ENCODE results near the gene DND1. TPM values are rescaled to one million over a fixed set of nuclear protein-coding genes. Genes with fewer than 3 reads are reported as not detected.
"Not testable (repeated sequence)": the region's sequence is repeated elsewhere in the genome, so short reads cannot be mapped to it uniquely, and the experiment has no call there.

DND1 gene
- polyA plus RNA-seq, 1 donor from 2014 or later = not detected

- Mint-ChIP-seq H3K9me3 (no peaks in the 10 kb centered on the region), H3K4me1 (peaks cover 28 to 31% (median 29%) of the 10 kb centered on the region in 3 donors), H3K36me3 (peaks cover 2% of the 10 kb centered on the region), H3K27ac (no peak overlapping the region), H3K4me3 (peak overlapping the region in 1 of 4 donors; percentile 78), H3K27me3 (no peaks in the 10 kb centered on the region)
Measured at GRCh38 chr5:140642718-140643117, 30.7 kb downstream of the DND1 start.

- no peaks in the 10 kb centered on the region for H3K27me3 Mint-ChIP-seq
- H3K9me3 Mint-ChIP-seq = no peaks in the 10 kb centered on the region
- peak overlapping the region in 1 of 4 donors; percentile 78 for H3K4me3 Mint-ChIP-seq
- H3K27ac Mint-ChIP-seq = peak overlapping the region in 1 of 3 donors; percentile 83
- H3K36me3 Mint-ChIP-seq = peaks cover 2% of the 10 kb centered on the region
- H3K4me1 Mint-ChIP-seq = peaks cover 23 to 26% (median 26%) of the 10 kb centered on the region in 3 donors
Measured at GRCh38 chr5:140641716-140642115, 31.7 kb downstream of the DND1 start.

- H3K27ac Mint-ChIP-seq = peak within 1 kb of the TSS; percentile 64 to 98 (median 95)
- peaks cover 17 to 19% (median 19%) of the 10 kb centered on the region in 3 donors for H3K4me1 Mint-ChIP-seq
- H3K4me3 Mint-ChIP-seq = peak within 1 kb of the TSS; percentile 78 to 99 (median 97)
- H3K9me3 Mint-ChIP-seq = no peaks in the 10 kb centered on the region
- no peaks in the 10 kb centered on the region for H3K27me3 Mint-ChIP-seq
- H3K36me3 Mint-ChIP-seq = peaks cover 2% of the 10 kb centered on the region
Measured at GRCh38 chr5:140639148-140639981, 34.0 kb downstream of the DND1 start, which contains the start of gene TMCO6. Gene TMCO6 (plus strand): TSS chr5:140639451. CDS start chr5:140639528, 77 bp downstream.

GRCh38 chr5:140638898-140639147 is 34.6 kb downstream of the DND1 start:
- H3K27ac Mint-ChIP-seq = peak overlapping the region; percentile 64 to 98 (median 95)
- not testable (repeated sequence) for H3K9me3 Mint-ChIP-seq, H3K27me3 Mint-ChIP-seq, H3K36me3 Mint-ChIP-seq
- H3K4me3 Mint-ChIP-seq = peak overlapping the region; percentile 78 to 99 (median 97)
- H3K4me1 Mint-ChIP-seq = peaks cover 12 to 22% (median 19%) of the 10 kb centered on the region in 3 donors

- H3K36me3 Mint-ChIP-seq = peaks cover 2% of the 10 kb centered on the region
- peaks cover 7% of the 10 kb centered on the region for H3K27me3 Mint-ChIP-seq
- H3K9me3 Mint-ChIP-seq = no peaks in the 10 kb centered on the region
- peak overlapping the region in 3 of 4 donors; percentile 59 to 77 (median 75) for H3K4me3 Mint-ChIP-seq
- peak overlapping the region in 1 of 3 donors; percentile 7 for H3K27ac Mint-ChIP-seq
- peaks cover 12 to 28% (median 26%) of the 10 kb centered on the region in 3 donors for H3K4me1 Mint-ChIP-seq
Measured at GRCh38 chr5:140637371-140638100, 35.8 kb downstream of the DND1 start.

- Mint-ChIP-seq H3K36me3 (peaks cover 2% of the 10 kb centered on the region), H3K27ac (peak overlapping the region in 2 of 3 donors; percentile 12 to 53), H3K4me3 (peak overlapping the region in 1 of 4 donors; percentile 70), H3K9me3 (no peaks in the 10 kb centered on the region), H3K4me1 (peaks cover 13 to 27% (median 25%) of the 10 kb centered on the region in 3 donors), H3K27me3 (peaks cover 12% of the 10 kb centered on the region)
Measured at GRCh38 chr5:140635291-140636257, 37.8 kb downstream of the DND1 start.

- Mint-ChIP-seq H3K4me3 (peak overlapping the region in 2 of 4 donors; percentile 42 to 97), H3K27me3 (peaks cover 12% of the 10 kb centered on the region), H3K36me3 (no peaks in the 10 kb centered on the region), H3K4me1 (peaks cover 6 to 23% (median 18%) of the 10 kb centered on the region in 3 donors), H3K9me3 (no peaks in the 10 kb centered on the region), H3K27ac (no peak overlapping the region)
Measured at GRCh38 chr5:140634103-140634502, 39.3 kb downstream of the DND1 start.

- Mint-ChIP-seq H3K27me3 (peaks cover 12% of the 10 kb centered on the region), H3K4me3 (peak overlapping the region; percentile 84 to 97 (median 94)), H3K27ac (no peak overlapping the region), H3K4me1 (peaks cover 4 to 17% (median 15%) of the 10 kb centered on the region in 3 donors), H3K9me3 (no peaks in the 10 kb centered on the region), H3K36me3 (no peaks in the 10 kb centered on the region)
Measured at GRCh38 chr5:140633501-140633900, 39.9 kb downstream of the DND1 start.

- H3K27me3 Mint-ChIP-seq = peaks cover 17% of the 10 kb centered on the region
- no peaks in the 10 kb centered on the region for H3K36me3 Mint-ChIP-seq
- H3K27ac Mint-ChIP-seq = peak within 1 kb of the TSS in 2 of 3 donors; percentile 19 to 46
Measured at GRCh38 chr5:140633021-140633471, 40.3 kb downstream of the DND1 start, which contains the start of gene CD14. Gene CD14 (minus strand): TSS chr5:140633175. CDS start chr5:140633071, 104 bp downstream.

GRCh38 chr5:140632366-140633020 is 40.9 kb downstream of the DND1 start:
- Mint-ChIP-seq H3K27me3 (peaks cover 18% of the 10 kb centered on the region), H3K4me3 (peak overlapping the region; percentile 84 to 97 (median 94)), H3K4me1 (peaks cover 2 to 15% (median 15%) of the 10 kb centered on the region in 3 donors), H3K36me3 (no peaks in the 10 kb centered on the region), H3K9me3 (peaks cover 0 to 3% (median 1%) of the 10 kb centered on the region in 3 donors), H3K27ac (peak overlapping the region in 2 of 3 donors; percentile 19 to 46)

More at GRCh38 chr5:140633021-140633471, 40.3 kb downstream of the DND1 start, which contains the start of gene CD14:
- H3K4me3 Mint-ChIP-seq = peak within 1 kb of the TSS; percentile 84 to 97 (median 94)
- H3K9me3 Mint-ChIP-seq = peaks cover 0 to 3% (median 1%) of the 10 kb centered on the region in 3 donors
- H3K4me1 Mint-ChIP-seq = peaks cover 2 to 15% (median 15%) of the 10 kb centered on the region in 3 donors

GRCh38 chr5:140631831-140632365 is 41.5 kb downstream of the DND1 start:
- Mint-ChIP-seq H3K9me3 (peaks cover 0 to 3% (median 1%) of the 10 kb centered on the region in 3 donors), H3K27ac (peak overlapping the region in 1 of 3 donors; percentile 19), H3K4me3 (peak overlapping the region; percentile 84 to 97 (median 94))

GRCh38 chr5:140631036-140631417 is 42.3 kb downstream of the DND1 start:
- peaks cover 2 to 15% (median 15%) of the 10 kb centered on the region in 3 donors for H3K4me1 Mint-ChIP-seq
- peaks cover 0 to 3% (median 1%) of the 10 kb centered on the region in 3 donors for H3K9me3 Mint-ChIP-seq
- H3K36me3 Mint-ChIP-seq = no peaks in the 10 kb centered on the region
- H3K27ac Mint-ChIP-seq = no peak overlapping the region
- peaks cover 18% of the 10 kb centered on the region for H3K27me3 Mint-ChIP-seq
- H3K4me3 Mint-ChIP-seq = peak overlapping the region in 3 of 4 donors; percentile 77 to 91 (median 82)

More at GRCh38 chr5:140631831-140632365, 41.5 kb downstream of the DND1 start:
- no peaks in the 10 kb centered on the region for H3K36me3 Mint-ChIP-seq
- peaks cover 2 to 15% (median 15%) of the 10 kb centered on the region in 3 donors for H3K4me1 Mint-ChIP-seq
- H3K27me3 Mint-ChIP-seq = peaks cover 18% of the 10 kb centered on the region

All from IgD-negative memory B cell (primary cell).